NCI-H1048 (cell line): ENCODE results near the gene PSD4.

Source experiments
- DNase-seq: peaks from one replicate; lab custom pipeline; 2025; lab: John Stamatoyannopoulos, UW

The PSD4 gene

GRCh38 chr2:113167962-113168340, 5.8 kb upstream of the PSD4 start:
- no peak for DNase-seq

- no peak for DNase-seq
These were observed 4.7 kb upstream of the PSD4 start for GRCh38 chr2:113169002-113169530.

- no peak for DNase-seq
These were observed 4.2 kb upstream of the PSD4 start for GRCh38 chr2:113169586-113169985.

GRCh38 chr2:113171334-113172075, 2.3 kb upstream of the PSD4 start:
- DNase-seq: no peak

- no peak for DNase-seq
These were observed 840 bp upstream of the PSD4 start for GRCh38 chr2:113172721-113173541.

- no peak for DNase-seq
These were observed 592 bp downstream of the PSD4 start for GRCh38 chr2:113174376-113174750.

GRCh38 chr2:113175042-113175628, 1.4 kb downstream of the PSD4 start:
- no peak for DNase-seq

- no peak for DNase-seq
These were observed 2.2 kb downstream of the PSD4 start for GRCh38 chr2:113175736-113176695.

GRCh38 chr2:113176696-113177355, 3.1 kb downstream of the PSD4 start:
- DNase-seq: no peak

- DNase-seq: no peak
These were observed 4.4 kb downstream of the PSD4 start for GRCh38 chr2:113178069-113178746.

- no peak for DNase-seq
These were observed 5.1 kb downstream of the PSD4 start for GRCh38 chr2:113178891-113179290.

GRCh38 chr2:113179446-113180045, 5.8 kb downstream of the PSD4 start:
- DNase-seq: no peak

GRCh38 chr2:113180131-113180946, 6.6 kb downstream of the PSD4 start:
- DNase-seq: no peak

GRCh38 chr2:113181258-113182051, 7.7 kb downstream of the PSD4 start:
- DNase-seq: no peak

- no peak for DNase-seq
These were observed 8.9 kb downstream of the PSD4 start for GRCh38 chr2:113182471-113183260.

- DNase-seq: no peak
These were observed 9.5 kb downstream of the PSD4 start for GRCh38 chr2:113183264-113183663.

GRCh38 chr2:113183703-113184102, 9.9 kb downstream of the PSD4 start:
- DNase-seq: no peak
